COLO829 (cell line): Measurements from ENCODE around the gene FAM118B.
"Not testable (repeated sequence)": the region's sequence is repeated elsewhere in the genome, so short reads cannot be mapped to it uniquely, and the experiment has no call there.

Experiments
- DNase-seq: peaks from one replicate; pipeline ENCODE4 v3.0.0; 2012; ENCODE audit warnings: low spot score

The FAM118B gene

DNA sequence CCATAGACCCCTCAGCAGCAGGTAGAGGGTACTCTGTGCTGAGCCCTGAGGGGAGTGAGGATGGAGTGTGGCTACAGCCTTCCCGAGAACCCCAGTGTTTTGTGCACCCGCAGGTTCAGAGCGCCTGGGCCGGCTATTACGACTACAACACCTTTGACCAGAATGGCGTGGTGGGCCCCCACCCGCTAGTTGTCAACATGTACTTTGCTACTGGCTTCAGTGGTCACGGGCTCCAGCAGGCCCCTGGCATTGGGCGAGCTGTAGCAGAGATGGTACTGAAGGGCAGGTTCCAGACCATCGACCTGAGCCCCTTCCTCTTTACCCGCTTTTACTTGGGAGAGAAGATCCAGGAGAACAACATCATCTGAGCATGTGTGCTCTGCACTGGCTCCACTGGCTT is 65.7 kb downstream of the FAM118B start:
- DNase-seq = no peak

- DNase-seq = no peak
These were observed 66.2 kb downstream of the FAM118B start for GRCh38 chr11:126277780-126278179.

GRCh38 chr11:126279191-126279590 is 67.6 kb downstream of the FAM118B start:
- DNase-seq = no peak

DNA sequence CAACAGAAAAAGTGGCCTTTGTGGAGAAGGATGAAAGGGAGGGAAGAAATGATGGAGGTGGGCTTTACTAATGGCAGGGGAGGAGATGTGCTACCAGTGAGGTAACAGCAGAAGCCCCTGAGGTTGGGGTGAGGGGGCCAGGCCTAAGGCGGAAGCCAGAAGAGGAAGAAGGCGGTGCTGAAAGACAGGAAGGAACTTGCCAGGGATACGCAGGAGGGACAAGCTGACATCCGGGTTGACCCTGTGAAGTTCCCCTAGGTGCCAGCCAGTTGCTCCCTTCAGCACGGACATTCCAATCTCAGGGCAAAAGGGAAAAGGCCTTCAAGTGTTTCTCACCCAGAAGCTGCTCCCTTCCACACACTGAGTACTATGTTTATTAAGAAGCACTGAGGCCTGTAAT is 69.0 kb downstream of the FAM118B start:
- DNase-seq = no peak

DNA sequence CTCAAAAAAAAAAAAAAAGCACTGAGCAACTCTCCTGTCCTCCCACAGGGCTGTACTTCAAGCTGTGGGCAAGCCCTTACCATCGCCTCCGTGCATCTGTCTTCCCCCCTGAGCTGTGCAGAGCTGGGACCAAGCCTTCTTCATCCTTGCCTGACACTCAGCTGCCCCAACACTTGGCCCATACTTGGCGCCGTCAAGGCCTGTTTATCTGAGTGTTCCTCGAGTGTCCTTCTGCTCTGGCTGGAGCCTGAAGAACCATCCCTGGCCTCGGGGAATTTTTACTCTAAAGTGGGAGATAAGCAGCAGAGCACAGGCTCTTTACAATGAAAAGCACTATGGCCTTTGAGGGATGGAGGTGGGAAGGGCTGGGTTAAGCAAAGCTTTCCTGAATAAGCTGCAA is 69.7 kb downstream of the FAM118B start:
- DNase-seq = no peak

DNA sequence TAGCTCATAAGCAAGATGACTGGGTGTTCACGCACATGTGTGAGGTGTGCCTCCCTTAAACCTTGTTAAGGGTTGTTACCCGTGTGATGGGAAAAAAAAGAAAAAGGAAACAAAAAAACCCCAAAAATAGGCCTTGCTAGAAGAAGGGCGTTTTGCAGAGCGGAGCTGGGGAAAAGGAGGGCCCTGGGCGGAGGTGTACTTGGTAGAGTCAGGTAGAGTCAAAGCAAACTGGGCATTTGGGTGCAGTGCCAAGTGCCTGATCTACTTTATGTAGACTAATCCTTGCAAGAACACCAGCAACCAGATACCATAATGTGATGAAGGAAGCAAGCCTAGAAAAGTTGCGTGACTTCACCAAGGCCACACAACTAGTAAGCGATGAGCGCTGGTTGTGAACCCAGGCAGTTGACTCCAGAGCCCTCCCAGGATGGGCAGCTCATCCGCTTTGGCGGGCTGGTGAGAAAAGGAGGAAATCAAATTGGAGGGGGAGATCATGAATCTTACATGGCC is 70.1 kb downstream of the FAM118B start:
- DNase-seq = no peak

DNA sequence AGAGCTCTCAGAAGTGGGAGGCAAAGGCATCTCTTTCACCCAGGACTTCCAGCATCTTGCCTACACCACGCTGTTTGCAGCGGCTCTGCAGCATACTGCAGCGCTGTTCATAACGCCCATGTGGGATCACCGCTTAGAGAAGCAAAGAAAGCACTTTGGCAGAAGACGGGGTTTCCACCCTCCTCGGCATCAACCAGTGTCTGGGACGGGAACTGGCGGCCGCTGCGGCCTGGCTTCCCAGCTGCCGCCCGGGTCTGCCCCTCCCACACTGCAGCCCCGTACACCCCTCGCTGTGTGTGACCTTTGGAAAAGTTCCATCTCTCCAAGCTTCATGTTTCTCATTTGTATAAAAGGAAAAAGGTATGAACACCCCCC is 70.8 kb downstream of the FAM118B start:
- no peak for DNase-seq

- no peak for DNase-seq
These were observed 71.4 kb downstream of the FAM118B start, which contains the start of gene TIRAP for GRCh38 chr11:126282736-126283591. Gene TIRAP, plus strand, starts transcription at chr11:126283093. Its CDS starts 7,802 bp downstream, at chr11:126290895.

DNA sequence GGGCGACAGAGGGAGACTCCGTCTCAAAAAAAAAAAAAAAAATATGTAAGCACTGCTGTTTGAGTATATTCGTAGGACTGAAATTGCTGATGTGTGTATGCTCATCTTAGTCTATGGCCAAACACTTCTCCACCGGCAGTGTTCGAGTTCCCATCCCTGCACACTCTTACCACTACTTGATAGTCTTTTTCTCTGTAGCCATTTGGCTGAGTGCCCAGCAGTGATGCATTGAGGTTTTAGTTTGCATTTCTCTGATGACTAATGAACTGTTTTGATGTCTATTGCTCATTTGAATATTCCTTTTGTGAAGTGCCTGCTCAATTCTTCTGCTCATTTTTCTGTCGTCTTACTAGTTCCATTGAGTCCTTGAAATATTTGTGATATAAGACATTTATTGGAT is 73.2 kb downstream of the FAM118B start:
- peak; percentile 68 for DNase-seq

DNA sequence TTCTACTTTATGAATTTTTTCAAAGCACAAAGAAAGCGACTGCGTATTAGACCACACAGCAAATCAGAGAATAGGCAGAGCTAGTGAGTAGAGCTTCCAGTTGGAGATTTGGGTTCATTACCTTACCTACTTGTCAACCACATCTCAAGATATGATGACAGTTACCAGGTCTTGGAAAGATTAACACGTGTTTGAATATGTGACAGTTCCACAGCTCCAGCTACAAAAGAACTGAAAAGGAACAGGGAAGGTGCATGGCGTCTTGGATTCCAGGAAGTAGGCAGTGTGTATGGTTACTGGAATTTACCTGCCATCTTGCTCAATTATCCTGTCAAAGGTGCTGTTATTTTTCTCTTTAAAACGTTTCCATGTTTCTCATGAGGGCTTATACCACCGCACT is 76.7 kb downstream of the FAM118B start:
- no peak for DNase-seq

DNA sequence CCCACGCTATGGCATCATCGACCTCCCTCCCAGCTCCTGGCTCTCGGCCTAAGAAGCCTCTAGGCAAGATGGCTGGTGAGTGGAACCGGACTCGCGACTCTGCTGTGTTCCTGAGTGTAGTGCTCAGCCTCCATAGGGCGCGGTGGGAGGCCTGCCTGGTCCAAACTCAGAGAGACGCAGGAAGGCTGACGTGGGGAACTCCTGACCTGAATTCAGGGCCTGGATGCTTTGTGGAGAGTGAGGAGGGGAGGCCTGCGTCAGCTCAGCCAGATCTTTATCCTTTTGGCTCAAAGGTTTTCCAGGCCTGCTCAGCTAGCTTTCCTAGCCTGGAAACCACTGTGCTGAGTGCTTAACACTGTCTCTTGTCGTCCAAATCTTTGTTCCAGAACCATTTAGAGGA is 79.3 kb downstream of the FAM118B start:
- DNase-seq = no peak

DNA sequence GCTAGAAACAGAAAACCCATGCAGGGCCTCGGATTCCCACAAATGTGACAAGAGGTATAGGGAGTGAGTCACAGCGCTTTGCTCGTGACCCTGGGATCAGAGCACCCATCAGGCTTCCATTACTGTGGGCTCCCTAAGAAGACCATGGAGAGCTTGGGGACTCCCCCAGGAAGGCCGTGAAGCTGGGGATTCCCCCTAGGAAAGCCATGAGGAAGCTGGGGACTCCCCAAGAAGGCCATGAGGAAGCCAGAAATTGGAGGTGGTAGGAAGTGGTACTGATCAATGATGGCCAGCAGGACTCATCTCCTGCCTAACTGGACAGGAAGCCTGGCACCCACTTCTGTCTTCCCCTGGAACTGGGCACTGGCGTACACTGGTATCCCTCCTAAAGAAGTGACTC is 82.1 kb downstream of the FAM118B start:
- no peak for DNase-seq

- no peak for DNase-seq
These were observed 85.4 kb downstream of the FAM118B start for GRCh38 chr11:126297004-126297403.

- DNase-seq = peak; percentile 92
These were observed 92.3 kb downstream of the FAM118B start, which contains the start of gene DCPS for GRCh38 chr11:126303623-126304456. Gene DCPS, plus strand, starts transcription at chr11:126304060. Its CDS starts 21 bp downstream, at chr11:126304081.

- no peak for DNase-seq
These were observed 93.0 kb downstream of the FAM118B start for GRCh38 chr11:126304457-126305075.

DNA sequence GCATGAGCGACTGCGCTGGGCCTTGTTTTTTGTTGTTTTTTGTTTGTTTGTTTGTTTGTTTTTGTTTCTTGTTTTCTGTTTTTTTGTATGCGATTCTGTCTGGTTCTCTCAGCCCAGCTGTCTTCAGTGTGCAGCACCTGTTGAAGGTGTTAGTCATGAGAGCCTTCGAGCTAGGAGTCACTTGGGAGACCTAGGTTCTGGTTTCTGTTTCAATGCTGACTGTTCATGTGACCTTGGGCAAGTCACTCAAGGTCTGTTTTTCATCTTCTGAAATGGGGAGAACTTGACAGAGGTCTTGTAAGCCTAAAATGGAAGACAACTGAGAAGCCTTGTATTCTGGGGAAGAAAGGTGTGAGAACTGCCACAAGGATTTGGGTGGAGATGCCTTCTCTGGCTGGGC is 94.1 kb downstream of the FAM118B start:
- no peak for DNase-seq

GRCh38 chr11:126307706-126308105 is 96.1 kb downstream of the FAM118B start:
- peak; percentile 53 for DNase-seq

DNA sequence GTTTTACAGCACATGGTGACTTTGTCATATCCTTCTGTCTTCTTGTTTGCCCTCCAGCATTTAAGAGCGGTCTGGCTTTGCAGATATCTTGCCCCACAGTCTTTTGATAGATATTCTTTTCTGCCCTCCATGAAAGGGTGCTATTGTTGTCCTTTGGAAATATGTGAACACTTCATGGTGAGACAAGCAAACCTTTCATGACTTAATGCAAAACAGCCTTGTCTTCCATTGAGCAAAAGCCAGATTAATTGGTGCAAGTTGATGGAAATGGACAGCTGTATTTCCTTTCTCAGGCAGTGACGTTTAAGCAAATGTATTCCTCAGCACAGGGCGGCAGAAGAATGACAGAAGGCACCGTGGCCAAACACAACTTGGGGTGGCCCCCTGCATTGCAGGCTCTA is 96.7 kb downstream of the FAM118B start:
- peak; percentile 92 for DNase-seq

- DNase-seq = not testable (repeated sequence)
These were observed 97.2 kb downstream of the FAM118B start for GRCh38 chr11:126308771-126309170.

- peak; percentile 63 for DNase-seq
These were observed 98.8 kb downstream of the FAM118B start for GRCh38 chr11:126310200-126310991.

- no peak for DNase-seq
These were observed 99.4 kb downstream of the FAM118B start for GRCh38 chr11:126310992-126311310.
